RWPE1 (cell line): ENCODE results near the gene HBB.

Experiments used
- CTCF ChIA-PET: fragments of 350-600 bp; sonication (Branson Sonifier 250); formaldehyde crosslinking; extraction: SDS; loops from one replicate; lab custom pipeline; 2021; lab: Yijun Ruan, JAX
- POLR2A ChIA-PET: fragments of 400-600 bp; formaldehyde crosslinking; extraction: SDS; loops from one replicate; lab custom pipeline; 2020; ENCODE audit warnings: antibody characterized with exemption; ENCODE audit not compliant: low non-redundant PET; lab: Yijun Ruan, JAX
- DNase-seq: peaks from one replicate; pipeline ENCODE4 v3.0.0; 2012; ENCODE audit warnings: low spot score
- H3K27ac ChIP-seq: fragments of 450-650 bp; 2 replicates; pipeline ENCODE4 v1.5.1; 2017
- CTCF ChIP-seq: fragments of 450-650 bp; conservative IDR thresholded peaks from 2 replicates; pipeline ENCODE4 v1.5.1; 2017; ENCODE audit warnings: low read depth, mild to moderate bottlenecking

Gene HBB

GRCh38 chr11:5223686-5224085 lies 3.2 kb downstream of the HBB start:
- CTCF ChIA-PET: no interaction called here
- POLR2A ChIA-PET: interaction anchor here (0.7 kb wide), 1 partner anchor 302 kb away, joined by 3 read pairs; no protein-coding TSS in a partner anchor
- TF ChIP-seq CTCF: no peak

GRCh38 chr11:5223146-5223545 lies 3.7 kb downstream of the HBB start:
- no peak overlapping the region for H3K27ac ChIP-seq
- ChIA-PET POLR2A (interaction anchor here (0.7 kb wide), 1 partner anchor 302 kb away, joined by 3 read pairs; no protein-coding TSS in a partner anchor), CTCF (no interaction called here)
- no peak for TF ChIP-seq CTCF
- no peak for DNase-seq

More at GRCh38 chr11:5223686-5224085, 3.2 kb downstream of the HBB start:
- DNase-seq: no peak
- no peak overlapping the region for H3K27ac ChIP-seq

GRCh38 chr11:5210376-5210885 lies 16.4 kb downstream of the HBB start:
- ChIA-PET CTCF (interaction anchor here (0.7 kb wide), 1 partner anchor 454 kb away, joined by 3 read pairs; no protein-coding TSS in a partner anchor), POLR2A (no interaction called here)
- H3K27ac ChIP-seq: no peak overlapping the region
- DNase-seq: no peak
- TF ChIP-seq CTCF: no peak

GRCh38 chr11:5204787-5205186 lies 22.1 kb downstream of the HBB start:
- H3K27ac ChIP-seq: no peak overlapping the region
- TF ChIP-seq CTCF: peak; percentile 40
- POLR2A ChIA-PET: no interaction called here
- CTCF ChIA-PET: interaction anchor here (0.6 kb wide), 1 partner anchor 642 kb away, joined by 3 read pairs; no protein-coding TSS in a partner anchor
- peak; percentile 70 for DNase-seq

GRCh38 chr11:5203366-5203765 lies 23.5 kb downstream of the HBB start:
- TF ChIP-seq CTCF: no peak
- DNase-seq: no peak
- CTCF ChIA-PET: interaction anchor here (0.6 kb wide), 1 partner anchor 170 kb away, joined by 3 read pairs; no protein-coding TSS in a partner anchor
- POLR2A ChIA-PET: no interaction called here
- no peak overlapping the region for H3K27ac ChIP-seq

GRCh38 chr11:5200582-5200981 lies 26.3 kb downstream of the HBB start, which contains the start of gene OR51V1:
OR51V1 (minus strand) TSS chr11:5200682; CDS start chr11:5200682, 0 bp downstream.
- DNase-seq: no peak
- CTCF ChIA-PET: interaction anchor here (0.6 kb wide), 1 partner anchor 609 kb away, joined by 3 read pairs; no protein-coding TSS in a partner anchor
- POLR2A ChIA-PET: no interaction called here
- no peak for TF ChIP-seq CTCF
- no peak within 1 kb of the TSS for H3K27ac ChIP-seq
